Measurements from ENCODE around the gene DIP2C.

DNA sequence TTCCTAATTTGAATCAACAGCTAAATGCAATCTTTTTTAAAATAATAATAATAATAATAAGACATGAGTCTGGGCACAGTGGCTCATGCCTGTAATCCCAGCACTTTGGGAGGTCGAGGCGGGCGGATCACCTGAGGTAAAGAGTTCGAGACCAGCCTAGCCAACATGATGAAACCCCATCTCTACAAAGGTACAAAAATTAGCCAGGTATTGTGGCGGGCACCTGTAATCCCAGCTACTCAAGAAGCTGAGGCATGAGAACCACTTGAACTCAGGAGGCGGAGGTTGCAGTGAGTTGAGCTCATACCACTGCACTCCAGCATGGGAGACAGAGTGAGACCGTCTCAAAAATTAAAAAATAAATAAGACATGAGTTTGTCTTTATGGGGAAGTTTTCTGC, 3.9 kb downstream of the DIP2C start:
- TF ChIP-seq TAF1 (IDR thresholded peaks at IDR 0.05; ENCODE audit: borderline replicate concordance, low read depth, low read length) (no peak), POLR2AphosphoS5 (IDR thresholded peaks at IDR 0.05; ENCODE audit: low read depth, low read length) (no peak), POLR2A (IDR thresholded peaks at IDR 0.05; ENCODE audit: low read depth, low read length) (no peak)

All from GM12892 (cell line).